H9 (cell line): Measurements from ENCODE around the gene GHRHR. TPM values are rescaled to one million over a fixed set of nuclear protein-coding genes. Genes with fewer than 3 reads are reported as not detected.

Experiments
- DNase-seq: peaks from one replicate; pipeline ENCODE4 v3.0.0-alpha.2; 2017
- H2AFZ ChIP-seq: one replicate; pipeline ENCODE4 v1.6.1; 2013; ENCODE audit warnings: mild to moderate bottlenecking, low read length, control low read depth, moderate library complexity
- H2AK5ac ChIP-seq: 2 replicates; pipeline ENCODE4 v1.6.1; 2013; ENCODE audit warnings: low read length, control low read depth, mixed read lengths; ENCODE audit not compliant: insufficient read length
- H2BK120ac ChIP-seq: one replicate; pipeline ENCODE4 v1.6.1; 2013; ENCODE audit warnings: low read depth, mild to moderate bottlenecking, low read length, control low read depth, inconsistent platforms; ENCODE audit not compliant: poor library complexity, severe bottlenecking
- H2BK12ac ChIP-seq: 2 replicates; pipeline ENCODE4 v1.6.1; 2013; ENCODE audit warnings: low read length, control low read depth, mixed read lengths, low read depth; ENCODE audit not compliant: insufficient read length
- H2BK15ac ChIP-seq: 2 replicates; pipeline ENCODE4 v1.6.1; 2013; ENCODE audit warnings: low read depth, low read length, control low read depth
- H2BK20ac ChIP-seq: one replicate; pipeline ENCODE4 v1.6.1; 2013; ENCODE audit warnings: low read depth, mild to moderate bottlenecking, low read length, control low read depth, inconsistent platforms; ENCODE audit not compliant: poor library complexity, severe bottlenecking
- H2BK5ac ChIP-seq: 2 replicates; pipeline ENCODE4 v1.6.1; 2013; ENCODE audit warnings: low read length, control low read depth, mixed read lengths; ENCODE audit not compliant: insufficient read length
- H3K14ac ChIP-seq: 2 replicates; pipeline ENCODE4 v1.6.1; 2013; ENCODE audit warnings: low read length, control low read depth; ENCODE audit not compliant: insufficient read depth
- H3K18ac ChIP-seq: 2 replicates; pipeline ENCODE4 v1.6.1; 2013; ENCODE audit warnings: low read depth, mild to moderate bottlenecking, mixed read lengths, low read length, control low read depth; ENCODE audit not compliant: insufficient read length
- H3K23ac ChIP-seq: 2 replicates; pipeline ENCODE4 v1.6.1; 2013; ENCODE audit warnings: low read length, control low read depth, mixed read lengths, low read depth; ENCODE audit not compliant: insufficient read length
- H3K23me2 ChIP-seq: 2 replicates; pipeline ENCODE4 v1.6.1; 2013; ENCODE audit warnings: low read depth, mild to moderate bottlenecking, mixed read lengths, low read length, control low read depth; ENCODE audit not compliant: insufficient read length, poor library complexity, severe bottlenecking
- H3K27ac ChIP-seq: 2 replicates; pipeline ENCODE4 v1.5.1; 2013; ENCODE audit warnings: low read length, control low read depth, mixed read lengths, low read depth; ENCODE audit not compliant: insufficient read length
- H3K27me3 ChIP-seq: 2 replicates; pipeline ENCODE4 v1.6.1; 2013; ENCODE audit warnings: low read length, control low read depth, inconsistent platforms; ENCODE audit not compliant: insufficient read depth
- H3K4ac ChIP-seq: 2 replicates; pipeline ENCODE4 v1.6.1; 2013; ENCODE audit warnings: low read depth, mild to moderate bottlenecking, control low read depth, inconsistent platforms, low read length, moderate library complexity
- H3K4me1 ChIP-seq: 2 replicates; pipeline ENCODE4 v1.6.1; 2013; ENCODE audit warnings: low read length, control low read depth, inconsistent platforms; ENCODE audit not compliant: insufficient read depth
- H3K4me2 ChIP-seq: 2 replicates; pipeline ENCODE4 v1.6.1; 2013; ENCODE audit warnings: low read length, control low read depth, mixed read lengths; ENCODE audit not compliant: insufficient read length, insufficient read depth
- H3K56ac ChIP-seq: 2 replicates; pipeline ENCODE4 v1.6.1; 2013; ENCODE audit warnings: low read depth, mild to moderate bottlenecking, mixed read lengths, low read length, control low read depth; ENCODE audit not compliant: insufficient read length
- H3K79me1 ChIP-seq: 2 replicates; pipeline ENCODE4 v1.6.1; 2013; ENCODE audit warnings: low read depth, mild to moderate bottlenecking, moderate library complexity, low read length, control low read depth, inconsistent platforms; ENCODE audit not compliant: insufficient read depth, poor library complexity, severe bottlenecking
- H3K79me2 ChIP-seq: 2 replicates; pipeline ENCODE4 v1.6.1; 2013; ENCODE audit warnings: low read length, control low read depth, inconsistent platforms; ENCODE audit not compliant: insufficient read depth
- H3K9ac ChIP-seq: 2 replicates; pipeline ENCODE4 v1.6.1; 2013; ENCODE audit warnings: low read length, control low read depth, mixed read lengths; ENCODE audit not compliant: insufficient read length; ENCODE audit errors: extremely low read depth
- H3K9me3 ChIP-seq: one replicate; pipeline ENCODE4 v1.6.1; 2013; ENCODE audit warnings: low read depth, low read length, inconsistent platforms; ENCODE audit not compliant: control insufficient read depth
- H3T11ph ChIP-seq: one replicate; pipeline ENCODE4 v1.6.1; 2013; ENCODE audit warnings: mild to moderate bottlenecking, low read length, control low read depth, inconsistent platforms
- H4K20me1 ChIP-seq: one replicate; pipeline ENCODE4 v1.6.1; 2013; ENCODE audit not compliant: control insufficient read depth, insufficient read length, insufficient read depth
- H4K5ac ChIP-seq: 2 replicates; pipeline ENCODE4 v1.6.1; 2013; ENCODE audit warnings: low read depth, mild to moderate bottlenecking, mixed read lengths, low read length, control low read depth; ENCODE audit not compliant: insufficient read length
- H4K8ac ChIP-seq: replicated peaks from 2 replicates; pipeline ENCODE4 v1.6.1; 2013; ENCODE audit warnings: low read length, control low read depth, mixed read lengths, low read depth; ENCODE audit not compliant: insufficient read length
- H4K91ac ChIP-seq: 2 replicates; pipeline ENCODE4 v1.6.1; 2013; ENCODE audit warnings: low read depth, mild to moderate bottlenecking, moderate library complexity, mixed read lengths, low read length, control low read depth; ENCODE audit not compliant: insufficient read length
- H3K27ac Mint-ChIP-seq, 3 experiments: 2 replicates in 2 of 3; 3 replicates in 1 of 3; pipeline ENCODE4 v1.8.0; 2020 to 2021; ENCODE audit warnings: mixed read lengths in 3 of 3, mild to moderate bottlenecking in 1 of 3, moderate library complexity in 1 of 3
- H3K27me3 Mint-ChIP-seq: 2 replicates; pipeline ENCODE4 v1.8.0; 2021; ENCODE audit warnings: low read depth, mild to moderate bottlenecking, moderate library complexity, mixed read lengths
- H3K36me3 Mint-ChIP-seq, 3 experiments: 2 replicates in 2 of 3; 3 replicates in 1 of 3; pipeline ENCODE4 v1.8.0; 2020 to 2021; ENCODE audit warnings: low read depth in 3 of 3, mixed read lengths in 3 of 3; ENCODE audit not compliant: insufficient read depth in 1 of 3
- H3K4me1 Mint-ChIP-seq, 2 experiments: 2 replicates each; pipeline ENCODE4 v1.8.0; 2020; ENCODE audit warnings: mixed read lengths in 2 of 2
- H3K4me3 Mint-ChIP-seq, 2 experiments: 2 replicates in 1 of 2; 3 replicates in 1 of 2; pipeline ENCODE4 v1.8.0; 2020 to 2021; ENCODE audit warnings: mild to moderate bottlenecking in 2 of 2, mixed read lengths in 2 of 2, moderate library complexity in 1 of 2
- H3K9me3 Mint-ChIP-seq, 2 experiments: 2 replicates in 1 of 2; 3 replicates in 1 of 2; pipeline ENCODE4 v1.8.0; 2020; ENCODE audit warnings: mild to moderate bottlenecking in 2 of 2, mixed read lengths in 2 of 2, moderate library complexity in 1 of 2
- WGBS: extraction: QIAGEN DNeasy Blood & Tissue Kit; methylation state at CpG from one replicate; pipeline ENCODE4 v1.1.7; 2013; ENCODE audit warnings: missing lambda C conversion rate, low lambda C conversion rate, mixed read lengths; ENCODE audit not compliant: insufficient read length; ENCODE audit errors: extremely low coverage; 5-methylcytosine and 5-hydroxymethylcytosine counted together
- total RNA-seq: library from RNA; stranded (reverse); gene quantifications from 2 replicates; pipeline ENCODE4 v1.2.1, GENCODE V29; 2021
- TF ChIP-seq, protein P1 (sequence below): fragments of 200-600 bp; sonication (generic); conservative IDR thresholded peaks from 3 replicates; pipeline ENCODE4 v1.8.0; 2021; ENCODE audit warnings: antibody characterized with exemption, mild to moderate bottlenecking

The GHRHR gene
- total RNA-seq, 1 experiment from 2014 or later = 7.4 TPM

DNA sequence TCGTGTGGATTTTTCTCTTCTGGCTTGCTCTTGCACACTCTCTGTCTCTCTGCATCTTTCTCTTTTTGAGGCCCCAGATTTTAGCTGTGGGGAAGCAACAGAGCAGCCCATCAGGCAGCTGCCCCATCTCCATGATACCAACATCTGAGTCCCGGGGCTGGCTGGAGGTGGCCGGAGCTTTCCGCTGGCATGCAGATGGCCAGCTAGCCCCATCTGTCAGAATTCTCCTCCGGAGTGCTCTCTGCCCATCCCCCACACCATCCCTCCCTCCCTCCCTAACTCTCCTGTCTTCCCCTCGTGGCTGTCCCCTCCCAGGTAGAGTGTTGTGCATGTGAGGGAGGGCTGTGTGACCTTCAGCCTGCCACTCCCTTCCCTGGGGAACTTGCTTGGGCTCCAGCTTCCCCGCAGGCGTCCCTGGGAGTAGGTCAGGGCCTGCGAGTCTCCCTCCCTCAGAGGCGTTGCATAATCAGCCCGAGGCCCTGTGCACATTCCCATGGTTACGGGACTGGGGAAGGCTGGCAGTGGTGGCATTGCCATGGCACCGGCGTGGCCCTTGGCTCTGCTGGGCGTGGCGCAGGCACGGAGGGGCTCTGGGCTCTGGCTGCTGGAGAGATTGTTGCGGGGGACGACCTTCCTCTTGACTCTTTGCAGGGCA, 24.7 kb downstream of the GHRHR start:
- Histone ChIP-seq H3K27ac (no peak overlapping the region), H2AFZ (no peak overlapping the region), H3K9me3 (no peaks in the 10 kb centered on the region), H2BK15ac (no peak overlapping the region), H3K23me2 (peaks cover 3% of the 10 kb centered on the region), H3K4me1 (peaks cover 4% of the 10 kb centered on the region; the same call in 1 of the 2 replicates), H3K4ac (no peak overlapping the region), H3K14ac (no peak overlapping the region), H3K23ac (no peak overlapping the region), H3K27me3 (no peaks in the 10 kb centered on the region; the same call in 1 of the 2 replicates), H2AK5ac (no peak overlapping the region), H3K79me1 (no peaks in the 10 kb centered on the region), H3K4me2 (no peak overlapping the region), H4K5ac (no peak overlapping the region), H3K9ac (no peak overlapping the region), H2BK120ac (no peak overlapping the region), H2BK5ac (no peak overlapping the region), H2BK12ac (no peak overlapping the region), H3K79me2 (no peaks in the 10 kb centered on the region), H4K8ac (no peak overlapping the region), H3K56ac (no peak overlapping the region), H4K20me1 (peaks cover 2% of the 10 kb centered on the region), H4K91ac (no peak overlapping the region), H2BK20ac (no peak overlapping the region), H3K18ac (no peak overlapping the region), H3T11ph (no peak overlapping the region)
- H3K4me3 Mint-ChIP-seq = peak overlapping the region in 1 of 2 experiments; percentile 30; a peak in 2 of 5 replicates
- TF ChIP-seq, protein P1, sequence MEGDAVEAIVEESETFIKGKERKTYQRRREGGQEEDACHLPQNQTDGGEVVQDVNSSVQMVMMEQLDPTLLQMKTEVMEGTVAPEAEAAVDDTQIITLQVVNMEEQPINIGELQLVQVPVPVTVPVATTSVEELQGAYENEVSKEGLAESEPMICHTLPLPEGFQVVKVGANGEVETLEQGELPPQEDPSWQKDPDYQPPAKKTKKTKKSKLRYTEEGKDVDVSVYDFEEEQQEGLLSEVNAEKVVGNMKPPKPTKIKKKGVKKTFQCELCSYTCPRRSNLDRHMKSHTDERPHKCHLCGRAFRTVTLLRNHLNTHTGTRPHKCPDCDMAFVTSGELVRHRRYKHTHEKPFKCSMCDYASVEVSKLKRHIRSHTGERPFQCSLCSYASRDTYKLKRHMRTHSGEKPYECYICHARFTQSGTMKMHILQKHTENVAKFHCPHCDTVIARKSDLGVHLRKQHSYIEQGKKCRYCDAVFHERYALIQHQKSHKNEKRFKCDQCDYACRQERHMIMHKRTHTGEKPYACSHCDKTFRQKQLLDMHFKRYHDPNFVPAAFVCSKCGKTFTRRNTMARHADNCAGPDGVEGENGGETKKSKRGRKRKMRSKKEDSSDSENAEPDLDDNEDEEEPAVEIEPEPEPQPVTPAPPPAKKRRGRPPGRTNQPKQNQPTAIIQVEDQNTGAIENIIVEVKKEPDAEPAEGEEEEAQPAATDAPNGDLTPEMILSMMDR = no peak
- no peak overlapping the region for H3K27ac Mint-ChIP-seq
- H3K36me3 Mint-ChIP-seq = peaks cover 4 to 8% (median 5%) of the 10 kb centered on the region in 3 experiments
- WGBS = no CpG with 5 or more reads among the region's 19 CpGs
- H3K9me3 Mint-ChIP-seq = peaks cover 2 to 3% of the 10 kb centered on the region in 2 experiments; a peak in 3 of 5 replicates
- H3K27me3 Mint-ChIP-seq = peaks cover 39% of the 10 kb centered on the region
- peaks cover 66 to 67% of the 10 kb centered on the region in 2 experiments for H3K4me1 Mint-ChIP-seq
- DNase-seq = peak; percentile 58
